IPS-18c (cell line): ENCODE measurements around the gene ANKIB1.
A peak's percentile ranks its signal among the peaks of the same experiment; 100 is the strongest.

Experiments
- H3K4me3 ChIP-seq: 2 replicates; pipeline ENCODE4 v1.7.0; 2013; ENCODE audit warnings: low read depth, mild to moderate bottlenecking, low read length, moderate library complexity; ENCODE audit not compliant: insufficient read depth
- H3K9me3 ChIP-seq: one replicate; pipeline ENCODE4 v1.6.1; 2013; ENCODE audit warnings: mild to moderate bottlenecking, low read length, moderate library complexity; ENCODE audit not compliant: control insufficient read depth, insufficient read depth

Gene ANKIB1

DNA sequence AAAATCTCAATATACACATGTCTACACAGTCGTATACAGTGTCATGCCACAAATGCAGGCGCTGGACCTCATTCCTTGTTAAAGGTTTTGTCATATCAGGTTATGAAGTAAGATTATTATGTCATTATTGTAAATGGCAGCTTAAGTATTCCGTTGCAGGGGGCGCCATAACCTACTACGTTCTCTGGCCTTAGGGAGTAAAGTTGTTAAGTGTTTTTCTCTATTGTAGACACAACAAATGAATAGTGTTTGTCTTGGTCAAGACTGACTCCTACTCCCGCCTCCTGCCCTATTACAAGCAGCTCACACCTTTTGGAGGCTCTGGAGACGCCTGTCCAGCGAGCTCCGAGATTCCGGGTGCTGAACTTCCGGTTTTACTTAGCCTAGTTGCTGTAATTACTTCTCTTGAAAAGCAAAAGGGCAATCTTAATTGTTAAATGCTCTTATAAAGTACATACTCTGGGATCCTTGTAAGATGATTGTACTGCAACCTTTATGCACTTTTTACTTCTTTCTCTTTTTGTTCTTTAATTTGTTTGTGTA is 202.5 kb downstream of the ANKIB1 start:
- Histone ChIP-seq H3K4me3 (peak overlapping the region; percentile 91), H3K9me3 (no peaks in the 10 kb centered on the region)
